ENCODE results near the gene SGK1. TPM values are rescaled to one million over a fixed set of nuclear protein-coding genes. Genes with fewer than 3 reads are reported as not detected.

SGK1 gene
- total RNA-seq, 1 donor from 2014 or later: 25.8 TPM

DNA sequence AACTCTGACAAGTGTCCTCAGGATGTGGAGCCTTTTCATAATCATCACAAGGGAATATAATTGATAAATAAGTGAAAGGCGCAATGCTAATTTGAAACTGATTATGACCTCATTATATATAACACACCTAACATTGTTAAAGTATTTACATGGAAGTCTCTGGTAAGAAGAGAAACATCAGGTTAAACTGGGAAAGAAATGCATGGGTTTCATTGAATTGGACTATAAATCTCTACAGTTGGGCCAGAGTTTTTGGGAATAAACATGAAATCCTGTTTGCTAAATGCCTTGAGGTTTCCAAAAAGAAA lies 1.0 kb upstream of the SGK1 start:
- Histone ChIP-seq H3K9me3 (replicated peaks) (no peaks in the 10 kb centered on the region), H3K27me3 (ENCODE audit: low read depth) (peaks cover 27% of the 10 kb centered on the region), H3K4me3 (no peak overlapping the region), H3K36me3 (no peaks in the 10 kb centered on the region), H3K27ac (replicated peaks) (no peak overlapping the region), H3K4me1 (peaks cover 21% of the 10 kb centered on the region)
- DNase-seq: no peak
- intact Hi-C loops (cut with micrococcal nuclease): no loop called here
- TF ChIP-seq, protein P1, sequence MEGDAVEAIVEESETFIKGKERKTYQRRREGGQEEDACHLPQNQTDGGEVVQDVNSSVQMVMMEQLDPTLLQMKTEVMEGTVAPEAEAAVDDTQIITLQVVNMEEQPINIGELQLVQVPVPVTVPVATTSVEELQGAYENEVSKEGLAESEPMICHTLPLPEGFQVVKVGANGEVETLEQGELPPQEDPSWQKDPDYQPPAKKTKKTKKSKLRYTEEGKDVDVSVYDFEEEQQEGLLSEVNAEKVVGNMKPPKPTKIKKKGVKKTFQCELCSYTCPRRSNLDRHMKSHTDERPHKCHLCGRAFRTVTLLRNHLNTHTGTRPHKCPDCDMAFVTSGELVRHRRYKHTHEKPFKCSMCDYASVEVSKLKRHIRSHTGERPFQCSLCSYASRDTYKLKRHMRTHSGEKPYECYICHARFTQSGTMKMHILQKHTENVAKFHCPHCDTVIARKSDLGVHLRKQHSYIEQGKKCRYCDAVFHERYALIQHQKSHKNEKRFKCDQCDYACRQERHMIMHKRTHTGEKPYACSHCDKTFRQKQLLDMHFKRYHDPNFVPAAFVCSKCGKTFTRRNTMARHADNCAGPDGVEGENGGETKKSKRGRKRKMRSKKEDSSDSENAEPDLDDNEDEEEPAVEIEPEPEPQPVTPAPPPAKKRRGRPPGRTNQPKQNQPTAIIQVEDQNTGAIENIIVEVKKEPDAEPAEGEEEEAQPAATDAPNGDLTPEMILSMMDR (IDR thresholded peaks at IDR 0.05; ENCODE audit: borderline replicate concordance): no peak

DNA sequence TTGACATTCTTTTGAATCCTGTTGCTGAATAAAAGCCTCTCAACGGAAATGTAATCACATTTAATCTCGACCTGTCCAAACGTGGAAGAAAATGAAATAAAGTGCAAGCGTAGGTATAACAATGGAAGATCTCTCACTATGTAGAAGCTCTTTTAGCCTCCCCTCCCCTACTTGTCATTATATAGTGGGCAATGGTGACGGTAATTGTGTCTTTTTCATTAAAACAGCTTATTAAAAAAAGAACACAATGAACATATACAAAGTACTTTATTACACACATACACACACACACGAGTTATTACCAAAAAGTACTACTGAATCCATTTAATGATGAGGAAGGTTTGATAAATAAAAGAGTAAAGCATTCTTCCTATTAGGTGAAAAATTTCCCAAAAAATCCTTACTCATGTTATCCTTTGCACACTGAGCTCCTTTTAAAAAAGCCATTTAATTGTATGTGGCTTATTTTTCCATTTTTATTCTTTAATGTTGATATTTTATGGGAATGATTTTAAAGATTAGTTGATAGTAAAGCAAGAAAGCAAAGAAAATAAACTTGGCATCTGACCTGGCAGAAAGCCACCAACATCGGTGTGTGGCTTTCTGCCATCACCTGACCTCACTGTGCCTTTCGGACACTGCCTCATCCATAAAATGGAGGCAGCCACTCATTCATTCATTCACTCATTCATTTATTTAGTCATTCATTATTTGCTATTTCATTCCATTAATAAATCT lies 493 bp upstream of the SGK1 start:
- no peaks in the 10 kb centered on the region for H3K9me3 ChIP-seq (replicated peaks)

DNA sequence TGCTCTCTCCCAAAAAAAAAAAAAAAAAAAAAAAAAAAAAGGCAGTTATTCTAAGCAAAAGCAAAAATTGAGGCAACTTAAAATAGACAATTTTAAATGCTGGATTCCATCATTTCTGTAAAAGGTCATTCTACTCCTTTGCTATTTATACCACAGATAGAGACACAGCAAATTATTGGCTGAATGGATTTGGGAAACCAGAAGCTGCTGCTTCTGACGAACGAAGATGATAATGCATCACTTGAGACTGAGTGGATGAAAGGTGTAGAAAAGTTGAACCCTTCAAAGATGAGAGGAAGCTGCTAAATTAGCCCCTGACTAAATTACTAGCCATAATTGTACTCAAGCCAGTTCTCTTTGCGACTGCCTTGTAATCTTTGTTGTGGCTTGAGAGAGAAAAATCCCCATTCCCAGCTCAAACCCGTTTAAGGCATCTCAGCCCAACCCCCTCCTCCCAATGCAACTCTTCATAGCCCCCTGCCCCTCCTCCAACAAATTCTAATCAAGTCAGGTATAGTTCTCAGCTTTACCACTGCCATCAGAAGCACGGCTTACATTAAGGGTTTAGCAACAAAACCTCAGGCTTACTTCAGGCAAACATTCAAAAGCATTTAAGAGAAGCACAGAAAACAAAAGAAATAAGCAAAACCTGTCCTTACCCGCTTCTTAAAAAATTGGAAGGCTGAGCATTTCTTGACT lies 1.0 kb downstream of the SGK1 start:
- Histone ChIP-seq H3K4me3 (peak overlapping the region; percentile 75), H3K27me3 (ENCODE audit: low read depth) (peaks cover 27% of the 10 kb centered on the region), H3K4me1 (peaks cover 21% of the 10 kb centered on the region), H3K27ac (replicated peaks) (peak overlapping the region; percentile 66), H3K36me3 (no peaks in the 10 kb centered on the region), H3K9me3 (replicated peaks) (no peaks in the 10 kb centered on the region)
- intact Hi-C loops (cut with micrococcal nuclease): no loop called here
- TF ChIP-seq, protein P1 (IDR thresholded peaks at IDR 0.05; ENCODE audit: borderline replicate concordance): no peak
- no peak for DNase-seq

More for the DNA sequence above, 493 bp upstream of the SGK1 start:
- no peaks in the 10 kb centered on the region for H3K36me3 ChIP-seq
- peak overlapping the region; percentile 66 for H3K27ac ChIP-seq (replicated peaks)
- H3K4me1 ChIP-seq: peaks cover 21% of the 10 kb centered on the region
- TF ChIP-seq, protein P1 (IDR thresholded peaks at IDR 0.05; ENCODE audit: borderline replicate concordance): no peak
- intact Hi-C loops (cut with micrococcal nuclease): no loop called here
- no peak for DNase-seq
- H3K27me3 ChIP-seq (ENCODE audit: low read depth): peaks cover 27% of the 10 kb centered on the region
- peak overlapping the region; percentile 75 for H3K4me3 ChIP-seq

DNA sequence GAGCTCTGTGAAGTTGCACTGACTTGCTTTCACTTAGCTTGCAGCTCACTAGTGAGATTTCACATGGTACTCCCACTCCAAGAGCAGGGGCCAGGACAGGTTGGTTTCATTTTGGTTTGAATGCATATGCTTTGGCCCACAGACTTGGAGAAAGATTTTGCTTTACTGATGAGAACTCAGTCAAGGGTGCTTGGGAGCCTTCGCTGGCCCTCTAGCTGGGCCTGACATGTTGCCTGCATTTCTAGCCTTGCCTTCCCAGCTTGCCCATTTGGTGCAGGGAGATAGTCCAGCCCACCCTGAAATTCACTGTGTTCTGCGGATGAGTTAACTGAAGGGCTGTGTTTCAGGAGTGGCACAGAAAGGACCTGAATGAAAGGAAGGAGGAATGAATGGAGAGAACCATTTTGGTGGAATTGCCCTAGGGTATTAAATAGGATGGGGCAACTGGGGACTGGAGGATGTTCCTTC lies 1.9 kb downstream of the SGK1 start:
- H3K36me3 ChIP-seq: no peaks in the 10 kb centered on the region
- H3K4me1 ChIP-seq: peaks cover 21% of the 10 kb centered on the region
- intact Hi-C loops (cut with micrococcal nuclease): no loop called here
- TF ChIP-seq, protein P1 (IDR thresholded peaks at IDR 0.05; ENCODE audit: borderline replicate concordance): no peak
- H3K27me3 ChIP-seq (ENCODE audit: low read depth): peaks cover 27% of the 10 kb centered on the region
- no peak for DNase-seq
- peak overlapping the region; percentile 24 for H3K4me3 ChIP-seq
- H3K27ac ChIP-seq (replicated peaks): no peak overlapping the region
- no peaks in the 10 kb centered on the region for H3K9me3 ChIP-seq (replicated peaks)

DNA sequence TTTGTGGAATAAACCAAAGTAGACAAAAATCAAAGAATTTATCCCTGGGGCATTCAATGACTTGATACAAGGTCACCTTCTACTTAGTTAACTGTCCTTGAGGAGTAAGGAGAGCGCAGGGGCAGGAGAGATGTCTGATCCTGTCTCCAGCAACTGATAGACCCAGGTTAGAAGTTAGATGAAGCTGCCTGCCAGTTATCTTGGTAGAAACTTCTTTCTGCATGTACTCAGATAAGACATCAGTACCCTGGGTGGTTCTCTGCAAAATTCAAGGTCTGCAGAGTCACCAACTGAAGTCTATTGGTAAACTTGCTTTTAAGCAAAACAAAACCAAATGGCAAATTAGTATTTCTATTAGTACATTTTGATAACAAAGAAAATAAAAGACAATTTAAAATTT lies 2.7 kb downstream of the SGK1 start:
- H3K9me3 ChIP-seq (replicated peaks): no peaks in the 10 kb centered on the region
- DNase-seq: no peak
- H3K27ac ChIP-seq (replicated peaks): no peak overlapping the region
- TF ChIP-seq, protein P1 (IDR thresholded peaks at IDR 0.05; ENCODE audit: borderline replicate concordance): no peak
- H3K4me3 ChIP-seq: no peak overlapping the region
- H3K27me3 ChIP-seq (ENCODE audit: low read depth): peaks cover 27% of the 10 kb centered on the region
- intact Hi-C loops (cut with micrococcal nuclease): no loop called here
- H3K4me1 ChIP-seq: peaks cover 21% of the 10 kb centered on the region
- no peaks in the 10 kb centered on the region for H3K36me3 ChIP-seq

Data from left ventricle myocardium inferior (tissue), 1 donor.